K562 (cell line): Measurements from ENCODE around the gene ZNF77. TPM values are rescaled to one million over a fixed set of nuclear protein-coding genes. Genes with fewer than 3 reads are reported as not detected.
"Not testable (repeated sequence)": the region's sequence is repeated elsewhere in the genome, so short reads cannot be mapped to it uniquely, and the experiment has no call there.

Experiments
- ATAC-seq: fragments of 200-7000 bp; cut with Tn5 transposase; 3 replicates; pipeline ENCODE4 v1.9.1; 2020; ENCODE audit warnings: moderate library complexity
- BruUV-seq: library from RNA; stranded (reverse); fragments of 400-500 nt; replicated peaks from 2 replicates; lab custom pipeline; 2021; lab: Mats Ljungman, UMichigan
- CTCF ChIA-PET: fragments of 300-600 bp; formaldehyde crosslinking; extraction: SDS; loops from one replicate; lab custom pipeline; 2021; ENCODE audit warnings: low intra/inter-chr PET ratio; lab: Yijun Ruan, JAX
- POLR2A ChIA-PET: fragments of 300-600, 350-650 bp; sonication (Branson Sonifier 250); formaldehyde crosslinking; extraction: SDS; loops from one replicate; lab custom pipeline; 2021; ENCODE audit warnings: antibody characterized with exemption, inconsistent platforms; lab: Yijun Ruan, JAX
- DNase-seq, 4 experiments: peaks; one replicate each; pipeline versions ENCODE4 v3.0.0 to v3.0.0-alpha.2; 2011 to 2018; ENCODE audit warnings: low spot score in 3 of 4, mixed read lengths in 3 of 4; ENCODE audit errors: extremely low read depth in 1 of 4
- FAIRE-seq: peaks from 2 replicates; lab custom pipeline; 2011; peaks lifted over from hg19 to GRCh38; lab: Jason Lieb, UNC
- H2AFZ ChIP-seq: 2 replicates; pipeline ENCODE4 v1.6.0; 2011; ENCODE audit warnings: low read depth, low read length, control low read depth, inconsistent platforms
- H3K27ac ChIP-seq: fragments of 200-600 bp; 3 replicates; pipeline ENCODE4 v1.8.0; 2011; ENCODE audit warnings: low read depth, mild to moderate bottlenecking, control low read depth, inconsistent platforms, low read length, moderate library complexity, mixed read lengths; ENCODE audit errors: extremely low read depth
- H3K27me3 ChIP-seq, 2 experiments: fragments of 300-600 bp in 1 of 2; 2 replicates in 1 of 2; 3 replicates in 1 of 2; pipeline versions ENCODE4 v1.6.0 to v1.8.0; 2011; ENCODE audit warnings: inconsistent platforms in 2 of 2, low read length in 2 of 2, mild to moderate bottlenecking in 1 of 2, mixed read lengths in 1 of 2, moderate library complexity in 1 of 2; ENCODE audit not compliant: control insufficient read depth in 2 of 2, insufficient read depth in 2 of 2
- H3K36me3 ChIP-seq: fragments of 300-600 bp; 3 replicates; pipeline ENCODE4 v1.8.0; 2011; ENCODE audit warnings: mild to moderate bottlenecking, low read length, inconsistent platforms; ENCODE audit not compliant: control insufficient read depth, insufficient read depth
- H3K4me1 ChIP-seq, 2 experiments: fragments of 200-600 bp in 1 of 2; replicated peaks in 1 of 2; 2 replicates in 1 of 2; 3 replicates in 1 of 2; pipeline versions ENCODE4 v1.5.1 to v1.8.0; 2011; ENCODE audit warnings: inconsistent platforms in 2 of 2, low read length in 2 of 2, mild to moderate bottlenecking in 1 of 2, mixed read lengths in 1 of 2, moderate library complexity in 1 of 2; ENCODE audit not compliant: control insufficient read depth in 2 of 2, insufficient read depth in 2 of 2
- H3K4me2 ChIP-seq: 2 replicates; pipeline ENCODE4 v1.6.1; 2011; ENCODE audit warnings: low read length, control low read depth, inconsistent platforms, mixed read lengths; ENCODE audit not compliant: insufficient read depth
- H3K4me3 ChIP-seq: fragments of 200-600 bp; sonication (generic), shearing (Covaris generic); 2 replicates; pipeline ENCODE4 v1.5.1; 2016; ENCODE audit warnings: control low read depth, inconsistent platforms
- H3K79me2 ChIP-seq: fragments of 200-600 bp; 3 replicates; pipeline ENCODE4 v1.8.0; 2011; ENCODE audit warnings: low read length, inconsistent platforms; ENCODE audit not compliant: control insufficient read depth, insufficient read depth
- H3K9ac ChIP-seq, 2 experiments: 2 replicates each; pipeline versions ENCODE4 v1.6.0 to v1.6.1; 2011; ENCODE audit warnings: low read depth in 2 of 2, low read length in 2 of 2, control low read depth in 1 of 2, inconsistent platforms in 1 of 2, mild to moderate bottlenecking in 1 of 2, mixed read lengths in 1 of 2; ENCODE audit not compliant: insufficient read depth in 1 of 2
- H3K9me1 ChIP-seq: one replicate; pipeline ENCODE4 v1.6.0; 2011; ENCODE audit warnings: inconsistent platforms, mild to moderate bottlenecking, low read length, moderate library complexity; ENCODE audit not compliant: control insufficient read depth, insufficient read depth
- H3K9me3 ChIP-seq: replicated peaks from 2 replicates; pipeline ENCODE4 v1.5.1; 2011; ENCODE audit warnings: low read depth, low read length, inconsistent platforms; ENCODE audit not compliant: control insufficient read depth, insufficient read depth
- H4K20me1 ChIP-seq: replicated peaks from 2 replicates; pipeline ENCODE4 v1.6.1; 2011; ENCODE audit warnings: low read length, inconsistent platforms, mixed read lengths; ENCODE audit not compliant: control insufficient read depth, insufficient read depth
- CC2D1A ChIP-seq: fragments of 450-650 bp; IDR thresholded peaks from 2 replicates; pipeline ENCODE4 v1.6.1; 2017; ENCODE audit warnings: mild to moderate bottlenecking
- ELF4 ChIP-seq: fragments of 450-650 bp; formaldehyde crosslinking; IDR thresholded peaks from 2 replicates; pipeline ENCODE4 v1.4.0; 2022; ENCODE audit warnings: missing genetic modification characterization
- GTF2F1 ChIP-seq: IDR thresholded peaks from 2 replicates; pipeline ENCODE4 v1.6.1; 2011; ENCODE audit warnings: low read depth, low read length, improper control_type of control experiment
- HDAC2 ChIP-seq: fragments of 450-650 bp; IDR thresholded peaks from 2 replicates; pipeline ENCODE4 v1.6.1; 2016; ENCODE audit warnings: mild to moderate bottlenecking
- HNRNPH1 ChIP-seq: fragments of 200-400 bp; formaldehyde crosslinking; optimal IDR thresholded peaks from 2 replicates; pipeline ENCODE3; 2017; ENCODE audit warnings: low read depth, mild to moderate bottlenecking, low read length, moderate library complexity
- KDM2B ChIP-seq: fragments of 250-450 bp; sonication (Bioruptor Pico); IDR thresholded peaks from 2 replicates; pipeline ENCODE4 v1.8.0; 2021; ENCODE audit warnings: mild to moderate bottlenecking, moderate library complexity
- NONO ChIP-seq, 2 experiments: fragments of 200-400 bp in 1 of 2; fragments of 450-650 bp in 1 of 2; formaldehyde crosslinking in 1 of 2; IDR thresholded peaks; 2 replicates each; pipeline ENCODE4 v1.6.1; 2017; ENCODE audit warnings: low read depth in 2 of 2, mild to moderate bottlenecking in 2 of 2, moderate library complexity in 2 of 2, low read length in 1 of 2
- NR2F6 ChIP-seq: fragments of 450-650 bp; formaldehyde crosslinking; IDR thresholded peaks from 2 replicates; pipeline ENCODE4 v1.4.0; 2020; ENCODE audit warnings: mild to moderate bottlenecking
- PTRF ChIP-seq: fragments of 450-650 bp; IDR thresholded peaks from 2 replicates; pipeline ENCODE4 v1.6.1; 2016; ENCODE audit warnings: mild to moderate bottlenecking, missing genetic modification characterization, missing compliant biosample characterization
- RBM34 ChIP-seq: fragments of 200-400 bp; formaldehyde crosslinking; IDR thresholded peaks from 2 replicates; pipeline ENCODE4 v1.6.1; 2018; ENCODE audit warnings: low read length, borderline replicate concordance; ENCODE audit not compliant: insufficient read depth
- ZKSCAN8 ChIP-seq: fragments of 200-800 bp; sonication (Bioruptor generic); IDR thresholded peaks from 2 replicates; pipeline ENCODE4 v1.6.1; 2016; ENCODE audit warnings: missing genetic modification characterization, missing compliant biosample characterization
- WGBS: fragments of 100-300 bp; shearing (Covaris generic); methylation state at CpG from one replicate; pipeline ENCODE4 v1.1.6; 2016; ENCODE audit warnings: low coverage, mixed read lengths; ENCODE audit not compliant: insufficient coverage; ENCODE audit errors: missing lambda C conversion rate; 5-methylcytosine and 5-hydroxymethylcytosine counted together
- in situ Hi-C: fragments of 300-500 bp; cut with MboI; formaldehyde crosslinking; loops from 4 replicates; pipeline ENCODE4 v1.15.0; 2018; ENCODE audit warnings: inconsistent platforms, mixed read lengths
- intact Hi-C: fragments of 100-400 bp; cut with micrococcal nuclease; formaldehyde crosslinking; loops from 2 replicates; pipeline ENCODE4 v1.14.2; 2022
- polyA plus RNA-seq, 8 experiments: library from polyadenylated mRNA; depleted of rRNA in 4 of 8; stranded (reverse) in 5 of 8; unstranded in 3 of 8; fragments of >200 nt; fragmentation: Nextera tagmentation in 2 of 8; fragmentation: Illumina TruSeq in 1 of 8; extraction: Ambion mirVana in 2 of 8; extraction: Trizol in 1 of 8; gene quantifications; 2 replicates each; pipeline versions ENCODE4 v1.2.1 to v1.2.3, GENCODE V29; 2011 to 2014; ENCODE audit warnings: inconsistent platforms in 1 of 8, missing spikeins in 1 of 8
- total RNA-seq, 7 experiments: library from RNA; depleted of rRNA in 6 of 7; stranded (reverse); fragments of >200 nt in 6 of 7; fragmentation: Illumina TruSeq in 2 of 7; extraction: Trizol in 2 of 7; gene quantifications; 2 replicates each; pipeline versions ENCODE4 v1.2.1 to v1.2.3, GENCODE V29; 2011 to 2021; ENCODE audit warnings: low replicate concordance in 1 of 7
- TF ChIP-seq, protein P1 (sequence below), 2 experiments: fragments of 450-650 bp; formaldehyde crosslinking in 1 of 2; IDR thresholded peaks; 2 replicates each; pipeline versions ENCODE4 v1.4.0 to v1.6.1; 2014 to 2020; ENCODE audit warnings: mild to moderate bottlenecking in 2 of 2, borderline replicate concordance in 1 of 2, low read depth in 1 of 2
- TF ChIP-seq, protein P2 (sequence below): fragments of 200-400 bp; formaldehyde crosslinking; IDR thresholded peaks from 2 replicates; pipeline ENCODE4 v1.6.1; 2017; ENCODE audit warnings: mild to moderate bottlenecking, low read depth, low read length, moderate library complexity

Gene ZNF77
- total and polyA plus RNA-seq, 9 of the 15 experiments (the other 6 are each of a cell fraction or from before 2014, with no cell fraction given), result 4.3 to 14.5 (median 7.7) TPM

DNA sequence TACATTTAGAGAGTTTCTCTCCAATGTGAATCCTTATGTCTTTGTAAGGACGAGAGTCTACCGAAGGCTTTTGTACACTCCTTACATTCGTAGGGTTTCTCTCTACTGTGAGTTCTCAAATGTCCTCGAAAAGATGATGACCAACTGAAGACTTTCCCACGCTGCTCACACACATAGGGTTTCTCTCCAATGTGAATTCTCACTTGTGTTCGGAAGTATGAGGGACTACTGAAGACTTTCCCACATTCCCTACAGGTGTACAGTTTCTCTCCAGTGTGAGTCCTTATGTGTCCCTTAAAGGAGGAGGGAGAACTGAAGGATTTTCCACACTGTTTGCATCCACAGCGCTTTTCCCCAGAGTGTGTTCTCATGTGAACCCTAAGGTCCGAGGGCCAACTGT, 48.1 kb downstream of the ZNF77 start (continued):
- TF ChIP-seq, protein P1, sequence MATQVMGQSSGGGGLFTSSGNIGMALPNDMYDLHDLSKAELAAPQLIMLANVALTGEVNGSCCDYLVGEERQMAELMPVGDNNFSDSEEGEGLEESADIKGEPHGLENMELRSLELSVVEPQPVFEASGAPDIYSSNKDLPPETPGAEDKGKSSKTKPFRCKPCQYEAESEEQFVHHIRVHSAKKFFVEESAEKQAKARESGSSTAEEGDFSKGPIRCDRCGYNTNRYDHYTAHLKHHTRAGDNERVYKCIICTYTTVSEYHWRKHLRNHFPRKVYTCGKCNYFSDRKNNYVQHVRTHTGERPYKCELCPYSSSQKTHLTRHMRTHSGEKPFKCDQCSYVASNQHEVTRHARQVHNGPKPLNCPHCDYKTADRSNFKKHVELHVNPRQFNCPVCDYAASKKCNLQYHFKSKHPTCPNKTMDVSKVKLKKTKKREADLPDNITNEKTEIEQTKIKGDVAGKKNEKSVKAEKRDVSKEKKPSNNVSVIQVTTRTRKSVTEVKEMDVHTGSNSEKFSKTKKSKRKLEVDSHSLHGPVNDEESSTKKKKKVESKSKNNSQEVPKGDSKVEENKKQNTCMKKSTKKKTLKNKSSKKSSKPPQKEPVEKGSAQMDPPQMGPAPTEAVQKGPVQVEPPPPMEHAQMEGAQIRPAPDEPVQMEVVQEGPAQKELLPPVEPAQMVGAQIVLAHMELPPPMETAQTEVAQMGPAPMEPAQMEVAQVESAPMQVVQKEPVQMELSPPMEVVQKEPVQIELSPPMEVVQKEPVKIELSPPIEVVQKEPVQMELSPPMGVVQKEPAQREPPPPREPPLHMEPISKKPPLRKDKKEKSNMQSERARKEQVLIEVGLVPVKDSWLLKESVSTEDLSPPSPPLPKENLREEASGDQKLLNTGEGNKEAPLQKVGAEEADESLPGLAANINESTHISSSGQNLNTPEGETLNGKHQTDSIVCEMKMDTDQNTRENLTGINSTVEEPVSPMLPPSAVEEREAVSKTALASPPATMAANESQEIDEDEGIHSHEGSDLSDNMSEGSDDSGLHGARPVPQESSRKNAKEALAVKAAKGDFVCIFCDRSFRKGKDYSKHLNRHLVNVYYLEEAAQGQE (IDR thresholded peaks at IDR 0.05; ENCODE audit: borderline replicate concordance), result no peak
- TF ChIP-seq, protein P1 (CRISPR knock-in tag; IDR thresholded peaks at IDR 0.05; ENCODE audit: low read depth), result no peak
- TF ChIP-seq HNRNPH1 (no peak), NR2F6 (no peak), HDAC2 (no peak), ZKSCAN8 (CRISPR knock-in tag) (no peak), RBM34 (no peak), NONO (IDR thresholded peaks at IDR 0.05; ENCODE audit: low read depth in 2 of 2, low read length in 1 of 2) (no peak), ELF4 (CRISPR knock-in tag) (no peak), PTRF (tag) (no peak), CC2D1A (no peak), GTF2F1 (no peak), KDM2B (CRISPR knock-in tag) (no peak)
- TF ChIP-seq, protein P2, sequence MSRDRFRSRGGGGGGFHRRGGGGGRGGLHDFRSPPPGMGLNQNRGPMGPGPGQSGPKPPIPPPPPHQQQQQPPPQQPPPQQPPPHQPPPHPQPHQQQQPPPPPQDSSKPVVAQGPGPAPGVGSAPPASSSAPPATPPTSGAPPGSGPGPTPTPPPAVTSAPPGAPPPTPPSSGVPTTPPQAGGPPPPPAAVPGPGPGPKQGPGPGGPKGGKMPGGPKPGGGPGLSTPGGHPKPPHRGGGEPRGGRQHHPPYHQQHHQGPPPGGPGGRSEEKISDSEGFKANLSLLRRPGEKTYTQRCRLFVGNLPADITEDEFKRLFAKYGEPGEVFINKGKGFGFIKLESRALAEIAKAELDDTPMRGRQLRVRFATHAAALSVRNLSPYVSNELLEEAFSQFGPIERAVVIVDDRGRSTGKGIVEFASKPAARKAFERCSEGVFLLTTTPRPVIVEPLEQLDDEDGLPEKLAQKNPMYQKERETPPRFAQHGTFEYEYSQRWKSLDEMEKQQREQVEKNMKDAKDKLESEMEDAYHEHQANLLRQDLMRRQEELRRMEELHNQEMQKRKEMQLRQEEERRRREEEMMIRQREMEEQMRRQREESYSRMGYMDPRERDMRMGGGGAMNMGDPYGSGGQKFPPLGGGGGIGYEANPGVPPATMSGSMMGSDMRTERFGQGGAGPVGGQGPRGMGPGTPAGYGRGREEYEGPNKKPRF, result no peak

DNA sequence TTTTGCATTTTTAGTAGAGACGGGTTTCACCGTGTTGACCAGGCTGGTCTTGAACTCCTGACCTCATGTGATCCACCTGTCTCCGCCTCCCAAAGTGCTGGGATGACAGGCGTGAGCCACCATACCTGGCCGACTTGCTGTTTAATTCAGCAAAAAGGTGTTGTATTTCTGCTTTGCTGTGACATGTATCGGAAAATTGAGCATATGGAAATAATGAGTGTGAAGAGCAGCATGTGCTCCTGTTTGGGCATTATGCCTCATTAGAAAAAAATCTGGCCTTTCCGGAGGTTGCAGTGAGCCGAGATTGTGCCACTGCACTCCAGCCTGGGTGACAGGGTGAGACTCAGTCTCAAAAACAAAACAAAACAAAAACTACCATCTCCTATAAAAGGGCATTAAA, 54.2 kb downstream of the ZNF77 start:
- H3K27ac ChIP-seq, CTCF ChIA-PET, FAIRE-seq, H3K4me3 ChIP-seq, intact Hi-C loops, H4K20me1 ChIP-seq, BruUV-seq, H3K4me1 ChIP-seq, DNase-seq, H3K9me3 ChIP-seq, H3K4me2 ChIP-seq, ATAC-seq, H3K36me3 ChIP-seq, H2AFZ ChIP-seq, H3K79me2 ChIP-seq, in situ Hi-C loops, H3K27me3 ChIP-seq, H3K9ac ChIP-seq, H3K9me1 ChIP-seq, POLR2A ChIA-PET: not testable (repeated sequence)
- WGBS, result 40% methylated on average over 8 of the region's 8 CpGs
